HG03280 (cell line): ENCODE results near the gene STUM.

Source experiments
- ATAC-seq: cut with Tn5 transposase; IDR thresholded peaks from one replicate; pipeline ENCODE4 v1.9.1; 2021; ENCODE audit warnings: mild to moderate bottlenecking, moderate library complexity; ENCODE audit not compliant: unreplicated experiment

Gene STUM

GRCh38 chr1:226619031-226619430 is 70.5 kb downstream of the STUM start:
- ATAC-seq = no peak

- no peak for ATAC-seq
These were observed 73.4 kb downstream of the STUM start for GRCh38 chr1:226622012-226622411.

GRCh38 chr1:226624526-226624925 is 76.0 kb downstream of the STUM start:
- ATAC-seq = no peak

DNA sequence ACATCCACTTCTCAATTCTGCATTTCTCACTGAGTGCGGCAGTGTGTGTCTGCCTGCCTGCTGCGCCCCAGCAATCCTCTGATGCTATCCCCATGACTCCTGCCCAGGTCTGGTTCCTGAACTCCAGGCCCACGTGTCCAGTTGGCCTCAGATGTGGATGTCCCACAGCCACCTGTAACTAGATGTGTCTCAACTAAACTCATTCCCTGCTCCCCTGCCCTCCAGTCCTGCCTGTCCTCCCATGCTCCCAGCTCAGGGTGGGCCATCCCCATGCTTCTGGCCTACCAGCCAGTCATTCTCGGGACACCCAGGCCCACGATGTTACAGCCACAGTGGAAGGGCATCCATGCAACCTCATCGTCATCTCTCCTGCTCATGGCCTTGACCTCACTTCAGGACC is 76.8 kb downstream of the STUM start:
- ATAC-seq = no peak

DNA sequence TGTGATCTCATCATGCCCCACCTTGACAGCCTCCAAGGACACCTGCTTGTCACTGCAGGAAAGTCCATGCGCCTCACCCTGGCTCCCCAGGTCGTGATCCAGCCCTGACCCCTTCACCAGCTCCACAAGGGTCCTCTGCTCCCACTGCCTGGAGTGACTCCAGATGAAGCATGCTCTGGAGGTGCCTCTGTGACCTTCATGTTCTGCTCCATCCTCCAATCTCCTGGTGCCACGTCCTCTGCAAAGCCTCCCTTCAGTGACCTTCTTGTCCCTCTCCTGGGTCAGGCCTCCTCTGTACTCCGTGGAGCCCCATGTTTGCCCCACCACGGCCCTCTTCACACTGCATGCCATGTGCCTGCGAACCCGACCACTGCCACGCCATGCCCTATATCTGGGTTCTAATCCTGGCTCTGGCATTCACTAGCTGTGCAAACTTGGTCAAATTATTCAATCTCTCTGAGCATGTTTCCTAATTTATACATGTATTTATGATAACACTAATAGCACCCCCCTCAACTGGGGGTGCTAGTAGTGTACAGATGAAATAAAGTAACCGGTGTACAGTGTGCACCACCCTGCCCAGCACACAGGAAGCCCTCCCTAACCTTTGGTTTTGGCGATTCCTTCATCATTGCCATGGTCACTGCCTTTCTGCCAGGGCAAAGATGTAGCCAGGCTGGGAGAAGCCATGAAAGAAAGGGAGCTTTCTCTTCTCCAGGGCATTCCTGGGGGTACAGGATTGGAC is 77.4 kb downstream of the STUM start:
- ATAC-seq = peak; percentile 31

DNA sequence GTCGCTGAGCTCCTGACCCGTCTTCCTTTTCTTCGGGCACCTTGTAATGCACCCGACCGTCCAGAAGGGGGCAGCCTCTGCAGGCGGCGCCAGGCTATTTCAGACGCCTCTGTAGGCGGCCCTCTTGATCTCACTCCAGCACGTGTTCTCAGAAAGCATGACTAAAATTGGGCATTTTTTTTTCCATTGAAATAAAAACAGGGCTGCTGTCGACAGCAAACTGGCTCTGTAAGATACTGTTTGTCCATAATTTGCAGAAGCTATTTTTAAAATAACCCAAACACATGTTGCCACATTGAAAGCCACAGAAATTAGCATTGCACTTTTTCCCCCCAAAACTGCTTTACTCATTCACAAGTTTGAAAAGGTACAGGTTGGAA is 78.0 kb downstream of the STUM start:
- peak; percentile 78 for ATAC-seq

DNA sequence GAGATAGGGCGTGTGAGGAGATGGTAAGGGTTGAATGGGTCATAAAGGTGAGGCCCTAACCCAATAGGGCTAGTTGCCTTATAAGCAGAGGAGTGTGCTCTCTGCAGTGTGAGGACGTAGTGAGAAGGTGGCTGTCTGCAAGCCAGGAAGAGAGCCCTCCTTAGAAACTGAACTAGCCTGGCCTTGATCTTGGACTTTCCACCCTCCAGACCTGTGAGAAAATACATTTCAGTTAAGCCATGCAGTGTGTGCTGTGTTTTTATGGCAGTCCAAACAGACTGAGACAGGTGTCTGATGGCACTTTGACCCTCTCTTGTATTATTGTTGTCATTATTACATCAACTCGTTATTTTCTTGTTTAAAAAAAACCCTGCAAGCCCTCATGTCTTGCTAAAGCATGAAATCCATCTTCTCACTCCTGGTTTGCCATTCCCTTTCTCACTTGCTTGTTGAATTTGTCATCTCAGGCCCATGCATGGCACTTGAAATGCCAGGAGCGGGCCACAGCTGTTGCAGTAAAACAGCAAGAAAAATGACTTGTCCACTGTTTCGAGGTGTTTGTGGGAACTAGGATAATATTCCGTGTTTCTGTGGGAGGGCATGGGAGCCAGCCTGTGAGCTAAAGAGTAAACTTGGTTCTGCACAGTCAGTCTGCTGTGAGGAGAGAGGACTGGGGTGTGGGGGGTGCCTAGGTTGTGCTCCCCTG is 78.6 kb downstream of the STUM start:
- ATAC-seq = no peak

DNA sequence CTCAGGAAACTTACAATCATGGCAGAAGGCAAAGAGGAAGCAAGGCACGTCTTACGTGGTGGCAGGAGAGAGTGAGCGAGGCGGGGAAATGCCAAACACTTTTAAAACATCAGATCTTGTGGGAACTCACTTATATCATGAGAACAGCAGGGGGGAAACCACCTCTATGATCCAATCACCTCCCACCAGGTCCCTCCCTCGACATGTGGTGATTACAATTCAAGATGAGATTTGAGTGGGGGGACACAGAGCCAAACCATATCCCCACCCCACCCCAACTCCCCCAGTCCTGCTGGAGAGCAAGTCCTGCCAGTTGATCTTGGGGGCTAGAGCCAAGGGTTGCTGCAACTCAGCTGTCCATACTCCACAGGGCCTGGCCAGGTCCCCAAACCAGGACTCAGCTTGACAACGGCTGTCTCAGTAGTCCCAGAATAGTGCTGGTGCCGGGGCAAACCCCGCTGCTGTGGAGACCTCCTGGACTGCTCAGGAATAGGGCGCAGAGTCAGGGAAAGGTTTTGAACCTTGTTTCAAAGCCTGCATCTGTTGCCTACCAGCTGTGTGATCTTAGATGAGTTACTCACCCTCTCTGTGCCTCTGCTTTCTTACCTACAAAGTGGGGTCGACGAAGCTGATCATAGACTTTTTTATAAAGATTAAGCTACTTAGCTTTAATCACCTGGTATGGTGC is 79.5 kb downstream of the STUM start:
- no peak for ATAC-seq

DNA sequence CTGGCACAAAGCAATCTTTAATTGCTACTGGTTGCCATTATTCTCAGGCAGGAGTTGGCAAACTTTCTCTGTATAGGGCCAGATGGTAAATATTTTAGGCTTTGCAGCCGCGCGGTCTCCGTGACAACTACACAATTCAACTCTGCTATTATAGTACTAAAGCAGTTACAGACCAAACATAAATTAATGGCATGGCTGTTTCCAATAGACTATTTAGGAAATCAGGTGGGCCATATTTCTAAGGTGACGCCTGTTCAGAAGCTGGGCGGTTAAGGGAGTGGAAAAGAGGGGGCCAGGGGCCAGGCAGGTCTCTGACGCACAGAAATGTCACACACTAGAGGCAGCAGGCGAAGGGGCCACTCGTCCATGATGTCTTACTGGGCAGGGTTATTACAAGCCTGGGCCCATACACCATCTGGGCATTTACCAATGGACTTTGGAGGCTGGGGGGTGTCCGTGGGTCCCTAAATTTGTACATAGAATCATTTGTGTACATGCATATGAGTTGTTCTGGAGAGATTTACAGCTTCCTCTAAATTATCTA is 80.1 kb downstream of the STUM start:
- ATAC-seq = no peak

DNA sequence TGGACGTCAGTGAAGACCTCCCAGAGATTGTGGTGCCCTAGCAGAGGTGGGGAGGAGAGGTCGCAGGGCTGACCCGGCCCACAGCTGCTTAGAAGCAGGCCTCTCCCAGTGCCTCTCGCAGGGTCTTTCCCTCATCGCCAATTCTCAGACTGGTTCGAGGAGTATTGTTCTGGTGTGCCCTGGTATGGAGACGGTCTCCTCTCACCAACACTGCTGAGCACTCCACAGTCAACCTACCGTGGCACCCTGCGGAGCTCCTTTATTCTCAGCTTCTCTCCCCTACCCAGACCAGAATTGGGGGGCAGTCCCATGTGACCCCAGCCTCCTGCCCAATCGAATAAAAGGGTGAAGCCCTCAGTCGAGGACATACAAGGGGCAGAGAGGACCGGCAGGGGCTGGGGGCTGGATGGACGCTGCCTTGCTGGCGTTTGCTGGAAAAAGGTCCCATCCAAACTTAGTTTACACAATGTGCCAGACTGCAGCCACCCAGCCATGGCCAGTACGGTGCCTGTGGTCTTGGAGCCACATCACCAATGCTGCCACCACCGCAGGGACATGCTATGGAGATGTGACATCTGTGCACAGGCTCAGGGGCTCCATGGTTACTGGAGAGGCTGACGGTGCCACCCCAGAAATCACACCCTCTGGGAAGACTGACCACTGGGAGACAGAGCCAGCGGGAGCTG is 80.8 kb downstream of the STUM start:
- no peak for ATAC-seq

DNA sequence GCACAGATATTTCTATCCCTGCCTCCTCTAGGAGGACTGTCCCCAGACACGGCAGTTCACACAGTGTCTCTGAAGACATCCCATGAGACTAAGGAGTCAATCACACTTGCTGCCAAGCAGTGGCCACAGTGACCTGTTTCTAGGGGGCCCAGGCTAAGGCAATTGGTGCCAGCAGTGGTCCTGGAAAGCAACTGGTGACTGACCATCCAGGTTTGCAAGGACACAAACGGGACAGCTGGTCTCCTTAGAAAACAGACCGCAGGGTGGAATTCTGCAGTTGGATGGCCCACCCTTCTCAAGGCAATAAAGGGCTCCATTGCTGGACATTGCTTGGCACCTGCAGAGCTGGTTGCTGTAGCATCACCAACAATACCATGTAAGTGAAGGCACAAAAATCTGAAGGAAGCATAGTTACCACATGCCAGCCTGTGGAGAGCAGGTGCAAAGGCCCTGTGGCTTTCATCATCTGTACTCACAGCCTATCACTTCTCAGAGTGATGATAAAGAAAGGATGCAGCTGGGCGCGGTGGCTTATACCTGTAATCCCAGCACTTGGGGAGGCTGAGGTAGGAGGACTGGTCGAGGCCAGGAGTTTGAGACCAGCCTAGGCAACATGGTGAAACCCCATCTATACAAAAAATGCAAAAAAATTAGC is 81.5 kb downstream of the STUM start:
- no peak for ATAC-seq

DNA sequence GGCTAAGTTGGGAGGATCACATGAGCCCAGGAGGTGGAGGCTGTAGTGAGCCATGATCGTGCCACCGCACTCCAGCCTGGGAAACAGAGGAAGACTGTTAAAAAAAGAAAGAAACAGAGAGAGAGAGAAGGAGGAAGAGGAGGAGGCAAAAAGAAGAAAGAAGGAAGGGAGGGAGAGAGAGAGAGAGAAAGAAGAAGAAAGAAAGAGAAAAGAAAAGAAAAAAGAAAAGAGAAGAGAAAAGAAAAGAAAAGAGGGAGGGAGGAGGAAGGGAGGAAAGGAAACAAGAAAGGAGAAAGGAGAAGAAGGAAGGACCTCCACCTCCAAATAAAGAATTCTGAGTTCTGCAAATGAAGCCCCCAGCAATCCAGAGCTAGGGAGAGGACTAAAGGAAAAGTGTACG is 82.0 kb downstream of the STUM start:
- no peak for ATAC-seq

- no peak for ATAC-seq
These were observed 82.9 kb downstream of the STUM start for GRCh38 chr1:226631229-226632000.

- no peak for ATAC-seq
These were observed 83.8 kb downstream of the STUM start for GRCh38 chr1:226632169-226632879.

DNA sequence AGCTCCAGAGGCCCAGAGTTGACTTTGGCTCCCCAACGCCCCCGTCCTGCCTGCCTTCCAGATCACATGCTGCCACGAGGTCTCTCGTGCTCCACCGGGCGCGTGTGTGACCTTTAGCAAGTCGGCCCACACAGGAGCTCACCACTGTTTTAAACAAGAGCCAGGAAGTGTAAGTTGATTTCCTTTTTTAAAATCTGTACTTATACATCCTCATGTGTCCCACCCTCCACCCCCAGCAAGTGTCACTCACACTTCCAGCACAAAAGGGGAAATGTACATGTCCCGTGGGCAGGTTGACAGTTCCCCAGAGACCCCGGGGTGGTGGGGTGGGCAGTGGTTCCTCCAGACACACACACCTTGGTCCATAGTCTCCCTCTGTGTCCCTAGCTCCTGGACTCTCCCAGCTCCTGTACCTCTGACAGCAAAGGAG is 84.4 kb downstream of the STUM start:
- no peak for ATAC-seq

GRCh38 chr1:226633541-226634165 is 85.1 kb downstream of the STUM start:
- peak; percentile 23 for ATAC-seq

DNA sequence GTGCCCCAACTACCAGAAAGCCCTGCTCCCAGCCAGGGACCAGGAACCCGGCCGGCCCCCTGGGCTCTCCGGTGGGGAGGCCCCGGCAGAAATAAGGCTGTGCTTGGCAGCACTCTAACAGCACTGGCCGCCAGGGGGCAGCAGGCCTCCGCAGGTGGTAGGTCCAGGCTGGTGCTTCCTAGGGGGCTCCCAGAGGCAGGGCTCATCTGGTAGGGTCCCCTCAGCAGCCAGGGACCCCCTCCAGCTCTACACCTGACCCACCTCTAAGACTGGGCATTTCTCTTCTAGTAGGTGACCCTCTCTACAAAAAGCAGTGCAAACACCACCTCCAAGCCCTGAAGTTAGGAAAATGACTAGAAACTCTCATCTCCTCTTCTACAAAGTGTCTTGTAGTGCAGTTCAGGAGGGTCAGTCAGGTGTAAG is 85.6 kb downstream of the STUM start:
- ATAC-seq = peak; percentile 70

GRCh38 chr1:226634611-226635246 is 86.2 kb downstream of the STUM start:
- no peak for ATAC-seq
